ENCODE results near the gene COL27A1.
"Not testable (repeated sequence)": the region's sequence is repeated elsewhere in the genome, so short reads cannot be mapped to it uniquely, and the experiment has no call there.

The COL27A1 gene

DNA sequence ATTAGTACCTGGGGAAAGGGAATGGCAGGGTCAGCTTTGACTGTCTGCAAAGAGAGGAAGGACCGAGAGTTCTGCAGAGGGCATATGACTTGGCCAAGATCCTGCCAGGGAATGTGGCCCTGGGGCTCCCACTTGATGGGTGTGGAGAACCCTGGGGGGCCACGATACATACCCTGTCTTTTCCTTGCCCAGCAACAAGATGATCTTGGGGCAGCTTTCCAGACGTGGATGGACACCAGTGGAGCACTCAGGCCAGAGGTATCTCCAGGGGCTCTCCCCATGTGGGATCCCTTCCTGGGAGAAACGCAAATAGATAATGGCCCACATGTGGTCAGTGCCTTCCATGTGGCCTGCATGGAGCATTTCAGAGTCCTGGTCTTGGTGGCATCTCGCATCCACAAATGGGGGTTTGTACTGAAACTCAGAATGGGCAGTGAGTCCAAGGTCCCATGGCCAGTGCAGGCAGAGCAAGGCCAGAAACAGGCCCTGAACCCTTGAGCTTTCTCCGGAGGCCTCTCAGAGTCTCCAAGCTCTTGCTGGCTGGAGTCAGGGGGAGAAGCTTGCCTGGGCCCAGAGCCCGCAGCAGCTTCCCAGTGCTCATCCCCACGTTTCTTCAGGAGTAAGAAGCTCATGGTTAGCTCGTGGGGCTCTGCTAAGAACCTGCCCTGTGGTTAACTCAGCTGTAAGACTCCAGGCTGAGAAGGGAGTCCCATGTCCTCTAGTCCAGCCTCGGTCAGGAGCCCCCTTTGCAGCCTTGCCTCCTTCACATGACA lies 149.3 kb downstream of the COL27A1 start:
- no peak for DNase-seq (ENCODE audit: low read depth, low spot score)
- H3K4me3 ChIP-seq (ENCODE audit: low read length): no peak overlapping the region

DNA sequence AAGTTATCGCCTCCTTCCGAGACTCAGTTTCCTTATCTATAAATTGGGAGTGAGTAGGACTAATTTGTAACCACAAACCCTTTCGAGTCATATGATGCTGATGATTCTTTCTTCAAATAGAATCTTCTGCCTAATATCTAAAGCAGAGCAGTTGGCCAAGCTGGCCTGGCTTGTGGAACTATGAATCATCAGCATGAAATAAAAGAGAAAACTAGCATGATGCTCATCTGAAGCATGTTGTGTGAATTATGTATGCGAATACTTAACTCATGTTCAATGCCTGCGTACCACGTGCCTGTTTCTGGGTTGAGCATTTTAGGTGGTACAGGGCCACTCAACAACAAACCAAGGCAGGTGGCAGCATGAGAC lies 152.5 kb downstream of the COL27A1 start:
- DNase-seq (ENCODE audit: low read depth, low spot score): no peak
- no peak overlapping the region for H3K4me3 ChIP-seq (ENCODE audit: low read length)

DNA sequence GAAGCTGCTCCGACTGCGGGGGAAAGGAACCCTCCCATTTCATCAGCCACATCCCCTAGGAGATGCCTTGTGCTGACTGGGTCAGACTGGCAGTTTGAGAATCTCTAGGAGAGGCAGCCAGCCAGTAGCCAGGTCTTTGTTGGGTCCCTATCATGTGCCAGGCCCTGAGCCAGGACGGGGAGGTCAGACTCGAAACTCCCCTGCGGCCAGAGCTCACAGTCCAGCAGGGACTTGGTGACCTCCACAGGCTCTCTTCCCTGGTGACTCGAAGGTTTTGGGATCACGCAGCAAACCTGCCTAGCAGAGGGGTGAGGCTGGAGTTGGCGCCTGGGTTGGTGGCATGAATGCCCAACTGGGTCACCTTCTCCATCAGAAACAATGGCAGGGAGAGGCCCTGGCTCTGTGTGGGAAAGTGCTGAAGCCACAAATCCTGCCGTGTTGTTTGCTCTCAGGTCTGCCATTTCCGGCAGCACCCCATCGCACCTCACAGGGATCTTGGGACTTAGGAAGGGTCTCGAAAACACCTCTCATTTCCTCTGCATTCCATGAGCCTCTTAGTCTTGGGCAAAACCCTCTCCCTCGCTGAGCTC lies 153.1 kb downstream of the COL27A1 start:
- DNase-seq (ENCODE audit: low read depth, low spot score): no peak
- H3K4me3 ChIP-seq (ENCODE audit: low read length): no peak overlapping the region

DNA sequence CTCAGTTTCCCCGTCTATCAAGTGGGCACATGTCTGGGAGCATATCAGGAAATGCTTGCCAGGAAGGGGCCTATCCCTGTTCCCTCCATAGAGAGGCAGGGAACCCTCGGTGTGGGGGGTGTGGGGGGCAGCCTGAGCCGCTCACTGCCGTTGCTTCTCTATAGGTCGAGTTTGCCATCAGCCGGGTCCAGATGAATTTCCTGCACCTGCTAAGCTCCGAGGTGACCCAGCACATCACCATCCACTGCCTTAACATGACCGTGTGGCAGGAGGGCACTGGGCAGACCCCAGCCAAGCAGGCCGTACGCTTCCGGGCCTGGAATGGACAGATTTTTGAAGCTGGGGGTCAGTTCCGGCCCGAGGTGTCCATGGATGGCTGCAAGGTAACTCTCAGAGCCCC lies 153.8 kb downstream of the COL27A1 start:
- DNase-seq (ENCODE audit: low read depth, low spot score): no peak
- no peak overlapping the region for H3K4me3 ChIP-seq (ENCODE audit: low read length)

DNA sequence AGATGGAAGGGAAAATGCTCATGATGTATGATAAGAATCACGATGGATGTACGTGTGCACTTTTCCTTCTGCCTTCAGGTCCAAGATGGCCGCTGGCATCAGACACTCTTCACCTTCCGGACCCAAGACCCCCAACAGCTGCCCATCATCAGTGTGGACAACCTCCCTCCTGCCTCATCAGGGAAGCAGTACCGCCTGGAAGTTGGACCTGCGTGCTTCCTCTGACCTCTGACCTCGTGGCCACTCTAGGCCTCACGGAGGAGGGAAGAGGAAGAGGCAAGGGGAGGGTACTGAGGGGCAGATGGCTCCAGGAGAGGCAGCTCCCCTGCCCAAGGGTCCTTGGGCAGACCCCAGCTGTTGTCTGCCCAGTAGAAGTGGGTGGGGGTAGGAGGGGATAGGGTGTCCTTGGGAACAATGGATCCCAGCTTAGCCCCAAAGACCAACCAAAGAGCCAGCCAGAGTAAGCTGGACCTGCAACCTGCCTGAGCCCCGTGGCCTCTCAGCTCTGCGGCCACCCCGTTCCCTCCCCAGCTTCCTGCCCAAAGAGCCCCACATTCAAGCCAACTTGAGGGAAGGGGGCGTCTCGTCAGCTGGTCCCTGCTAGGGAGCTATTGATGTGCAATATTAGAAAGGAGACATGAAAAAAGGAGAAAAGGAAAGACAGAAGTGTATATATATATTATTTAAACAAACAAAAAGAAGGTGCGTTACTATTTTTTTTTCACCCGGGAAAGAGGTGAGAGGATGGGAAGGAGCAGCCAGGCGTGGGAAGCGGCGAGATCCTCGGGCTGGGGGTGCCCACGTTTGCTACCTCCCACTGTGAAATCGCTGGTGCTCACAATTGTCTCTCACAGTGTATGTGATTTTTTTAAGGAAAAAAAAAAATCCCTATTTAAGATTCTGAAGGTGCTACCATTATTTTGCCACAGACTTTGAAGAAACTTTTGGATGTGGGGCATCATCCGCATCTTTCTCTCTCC lies 155.4 kb downstream of the COL27A1 start:
- no peak for DNase-seq (ENCODE audit: low read depth, low spot score)
- no peak overlapping the region for H3K4me3 ChIP-seq (ENCODE audit: low read length)

DNA sequence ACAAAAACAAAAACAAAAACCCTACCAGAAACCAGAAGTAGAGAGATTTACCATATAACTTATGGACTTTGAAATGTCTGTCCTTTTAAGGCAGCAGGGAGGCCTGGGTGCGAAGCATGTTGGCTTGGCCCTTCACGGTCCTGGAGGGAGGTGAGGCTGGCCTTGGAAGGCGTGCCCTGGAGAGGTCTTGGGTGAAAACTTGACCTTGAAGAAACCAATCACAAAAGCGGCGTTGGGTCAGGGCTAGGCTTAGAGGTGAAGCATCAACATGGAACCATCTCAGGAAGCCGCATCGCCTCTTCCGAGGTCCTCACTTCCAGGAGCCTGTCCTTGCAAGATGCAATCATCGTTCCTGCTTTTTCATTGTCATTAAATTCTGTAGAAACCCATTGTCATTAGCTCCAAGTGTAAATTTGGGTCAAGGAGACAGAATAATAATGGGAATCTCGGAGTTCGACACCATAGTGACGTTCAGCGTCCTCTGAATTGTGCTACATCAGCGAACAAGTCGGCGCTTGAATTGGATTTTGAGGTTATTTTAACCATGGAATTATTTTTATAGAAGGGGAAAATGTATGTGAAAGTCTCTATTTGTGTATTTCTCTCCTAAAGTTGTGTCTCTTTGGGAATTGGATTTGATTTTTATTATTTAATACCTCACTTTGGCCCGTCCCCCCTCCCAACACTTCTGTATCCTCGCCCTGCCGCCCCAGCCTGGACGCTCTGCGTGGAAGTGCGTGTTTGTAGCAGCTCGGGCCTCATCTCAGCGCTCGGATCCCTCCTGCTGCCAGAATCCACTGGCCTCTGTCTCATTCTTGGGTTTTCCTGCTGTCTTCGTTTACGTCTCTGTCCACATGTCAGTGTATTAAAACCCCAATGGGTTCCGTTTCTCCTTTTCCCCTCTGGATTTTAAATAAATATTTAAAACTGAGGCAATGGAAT lies 156.5 kb downstream of the COL27A1 start:
- no peak overlapping the region for H3K4me3 ChIP-seq (ENCODE audit: low read length)
- no peak for DNase-seq (ENCODE audit: low read depth, low spot score)

DNA sequence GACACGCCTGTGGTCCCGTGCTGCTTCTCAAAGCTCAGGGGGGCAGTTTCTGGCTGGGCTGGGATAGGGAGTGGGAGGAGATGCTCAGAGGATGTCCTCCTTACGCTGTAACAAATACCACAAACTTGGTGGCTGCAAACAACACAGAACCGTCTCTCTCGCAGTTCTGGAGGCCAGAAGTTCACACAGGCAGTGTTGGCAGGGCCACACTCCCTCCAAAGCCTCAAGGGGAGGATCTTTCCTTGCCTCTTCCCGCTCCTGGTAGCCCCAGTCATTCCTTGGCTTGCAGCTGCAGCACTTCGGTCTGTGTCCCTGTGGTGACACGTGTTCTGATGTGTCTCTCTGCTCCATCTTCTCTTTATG lies 157.2 kb downstream of the COL27A1 start:
- no peak for DNase-seq (ENCODE audit: low read depth, low spot score)
- no peak overlapping the region for H3K4me3 ChIP-seq (ENCODE audit: low read length)

DNA sequence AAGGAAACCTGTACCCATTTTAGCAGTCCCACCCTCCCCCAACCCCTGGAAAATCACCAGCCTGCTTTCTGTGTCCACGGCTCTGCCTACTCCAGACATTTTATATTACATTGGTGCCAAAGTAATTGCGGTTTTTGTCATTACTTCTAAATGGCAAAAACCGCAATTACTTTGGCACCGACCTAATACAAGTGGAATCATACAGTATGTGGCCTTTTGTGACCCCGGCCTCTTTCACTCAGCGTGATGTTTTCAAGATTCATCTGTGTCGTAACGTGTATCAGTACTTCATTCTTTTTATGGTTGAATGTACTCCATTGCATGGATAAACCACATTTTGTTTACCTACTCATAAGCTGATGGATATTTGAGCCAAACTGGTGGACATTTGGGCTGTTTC lies 157.8 kb downstream of the COL27A1 start:
- DNase-seq (ENCODE audit: low read depth, low spot score): no peak
- H3K4me3 ChIP-seq (ENCODE audit: low read length): no peak overlapping the region

DNA sequence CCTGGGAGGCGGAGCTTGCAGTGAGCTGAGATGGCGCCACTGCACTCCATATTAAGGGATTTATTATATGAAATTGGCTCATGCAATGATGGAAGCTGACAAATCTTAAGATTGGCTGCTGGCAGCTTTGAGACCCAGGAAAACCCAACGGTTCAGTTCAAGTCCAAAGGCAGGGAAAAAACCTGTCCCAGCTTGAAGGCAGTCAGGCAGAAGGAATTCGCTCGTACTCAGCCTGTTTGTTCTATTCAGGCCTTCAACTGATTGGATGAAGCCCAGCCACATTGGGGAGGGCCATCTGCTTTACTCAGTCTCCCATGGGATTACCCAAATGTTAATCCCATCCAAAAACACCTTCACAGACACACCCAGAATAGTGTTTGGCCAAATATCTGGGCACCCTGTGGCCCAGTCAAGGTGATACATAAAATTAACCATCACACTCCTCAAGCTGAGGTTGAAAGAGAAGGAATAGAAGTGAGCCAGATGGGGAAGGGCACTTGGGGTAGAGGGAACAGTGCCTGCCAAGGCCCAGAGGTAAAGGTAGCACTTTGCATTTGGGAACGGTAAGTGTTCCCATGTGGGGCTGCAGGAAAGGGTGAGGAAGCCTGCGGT lies 159.0 kb downstream of the COL27A1 start:
- no peak for DNase-seq (ENCODE audit: low read depth, low spot score)
- H3K4me3 ChIP-seq (ENCODE audit: low read length): no peak overlapping the region

DNA sequence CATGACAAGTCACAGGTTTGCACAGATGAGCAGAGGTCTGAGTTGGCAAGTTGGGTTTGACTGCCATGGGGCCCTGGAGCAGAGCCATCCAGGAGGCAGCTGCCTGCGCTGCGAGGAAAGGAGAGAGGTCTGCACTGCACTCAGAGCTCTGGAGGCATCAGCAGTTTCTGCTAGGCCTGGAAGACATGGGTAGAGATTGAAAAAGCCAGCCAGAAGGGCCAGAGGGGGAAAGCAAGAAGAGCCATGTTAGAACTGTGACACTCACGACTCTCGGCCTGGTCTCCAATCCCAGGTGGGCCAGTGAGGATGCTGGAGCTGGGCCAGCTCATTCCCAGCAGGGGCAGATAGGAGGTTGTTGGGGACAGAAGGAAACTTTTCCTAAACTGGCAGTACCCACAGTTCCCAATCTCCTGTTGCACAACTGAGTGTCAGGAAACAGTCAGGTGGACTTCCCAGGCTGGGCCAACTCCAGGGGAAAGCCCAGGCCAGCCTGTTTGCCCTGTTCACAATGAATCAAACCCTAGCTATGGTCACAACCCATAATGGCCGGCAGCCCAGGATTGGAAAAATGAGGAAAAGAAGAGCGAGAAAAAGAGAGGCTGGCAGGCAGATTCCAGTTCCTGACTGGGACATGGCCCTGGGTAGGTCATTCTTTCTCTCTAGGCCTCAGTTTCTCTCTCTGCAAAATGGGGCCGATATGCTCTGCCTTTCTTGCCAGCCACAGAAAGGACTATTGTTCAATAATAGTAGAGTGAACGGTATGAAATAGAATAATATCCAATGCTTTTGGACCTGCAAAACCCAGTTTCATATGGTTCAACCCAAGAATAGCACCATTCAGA lies 159.8 kb downstream of the COL27A1 start:
- H3K4me3 ChIP-seq (ENCODE audit: low read length): no peak overlapping the region
- DNase-seq (ENCODE audit: low read depth, low spot score): no peak

DNA sequence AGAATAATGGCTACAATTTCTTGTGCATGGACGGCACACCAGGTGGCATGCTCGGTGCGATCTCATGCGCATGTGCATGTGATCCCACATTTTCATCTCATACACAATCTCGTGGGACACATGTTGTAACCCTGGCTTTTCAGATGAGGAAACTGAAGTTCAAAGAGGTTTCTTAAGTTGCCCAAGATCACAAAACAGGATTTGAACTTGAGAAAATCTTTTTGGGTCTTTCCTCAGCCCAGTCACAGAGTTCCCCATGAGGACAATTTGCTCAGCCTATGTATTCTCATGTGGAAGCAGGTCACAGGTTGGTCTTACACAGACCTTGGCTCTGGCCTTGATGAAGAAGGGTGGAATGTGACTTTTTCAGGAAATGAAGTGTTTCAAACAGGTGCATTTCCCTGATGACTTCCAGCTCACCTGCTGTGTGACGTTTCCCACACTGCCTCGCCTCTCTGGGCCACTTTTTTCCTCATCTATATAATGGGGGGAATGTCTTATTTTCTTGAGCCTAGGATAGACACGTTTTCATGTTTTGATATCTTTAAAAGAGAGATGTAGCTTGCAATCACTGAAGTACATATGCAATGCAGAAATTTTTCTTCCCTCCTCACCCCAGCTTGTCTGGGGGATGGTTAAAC lies 160.5 kb downstream of the COL27A1 start:
- no peak overlapping the region for H3K4me3 ChIP-seq (ENCODE audit: low read length)
- no peak for DNase-seq (ENCODE audit: low read depth, low spot score)

DNA sequence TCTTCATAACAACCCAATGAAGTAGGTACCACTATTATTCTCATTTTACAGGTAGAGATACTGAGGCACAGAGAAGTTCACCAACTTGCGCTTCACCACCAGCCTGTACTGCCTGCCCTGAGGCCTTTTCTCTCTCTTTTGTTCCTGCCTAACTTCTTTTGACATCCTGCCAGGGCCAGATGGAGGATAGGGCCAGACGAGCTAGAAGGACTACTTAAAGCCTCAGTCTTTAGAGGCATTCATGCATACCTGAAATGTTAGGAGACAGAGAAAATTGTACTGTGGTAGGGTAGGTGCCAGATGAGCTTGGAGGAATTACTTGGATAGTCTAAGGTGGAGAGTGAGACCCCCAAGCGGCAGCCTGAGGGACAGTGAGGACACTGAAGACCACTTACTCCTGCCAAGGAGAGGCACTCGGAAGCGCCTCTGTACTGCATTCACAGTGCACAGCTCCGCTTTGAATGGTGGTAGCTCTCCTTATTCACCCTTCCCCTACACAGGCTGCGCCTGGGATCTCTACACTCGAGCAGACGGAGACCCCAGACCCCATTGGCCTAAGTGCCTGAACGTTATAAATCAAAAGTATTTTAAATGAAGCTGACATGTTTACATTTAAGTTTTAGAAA lies 161.4 kb downstream of the COL27A1 start:
- DNase-seq (ENCODE audit: low read depth, low spot score): no peak
- H3K4me3 ChIP-seq (ENCODE audit: low read length): no peak overlapping the region

DNA sequence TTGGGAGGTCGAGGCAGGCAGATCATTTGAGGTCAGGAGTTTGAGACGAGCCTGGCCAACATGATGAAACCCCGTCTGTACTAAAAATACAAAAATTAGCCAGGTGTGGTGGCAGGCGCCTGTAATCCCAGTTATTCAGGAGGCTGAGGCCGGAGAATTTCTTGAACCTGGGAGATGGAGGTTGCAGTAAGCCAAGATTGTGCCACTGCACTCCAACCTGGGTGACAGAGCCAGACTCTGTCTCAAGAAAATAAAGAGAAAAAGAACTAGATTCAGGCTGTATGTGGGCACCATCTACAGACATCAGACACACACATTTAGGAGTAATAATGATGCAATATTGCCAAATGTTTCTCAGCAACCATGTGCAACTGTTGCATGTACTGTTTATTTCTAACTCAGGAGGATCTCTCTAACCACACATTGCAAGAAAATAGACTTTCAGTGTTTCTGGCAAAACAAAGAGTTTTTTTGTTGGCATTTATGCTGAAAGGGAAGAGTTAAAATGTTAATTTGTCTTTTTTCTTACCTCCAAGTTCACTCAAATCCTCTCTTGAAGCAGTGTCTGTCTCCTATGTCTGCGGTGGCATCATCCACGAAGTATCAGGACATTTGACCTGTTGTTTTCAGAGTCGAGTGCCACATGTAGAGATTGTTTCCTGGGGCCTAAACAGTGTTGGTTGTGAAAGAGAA lies 162.5 kb downstream of the COL27A1 start:
- no peak overlapping the region for H3K4me3 ChIP-seq (ENCODE audit: low read length)
- DNase-seq (ENCODE audit: low read depth, low spot score): no peak

DNA sequence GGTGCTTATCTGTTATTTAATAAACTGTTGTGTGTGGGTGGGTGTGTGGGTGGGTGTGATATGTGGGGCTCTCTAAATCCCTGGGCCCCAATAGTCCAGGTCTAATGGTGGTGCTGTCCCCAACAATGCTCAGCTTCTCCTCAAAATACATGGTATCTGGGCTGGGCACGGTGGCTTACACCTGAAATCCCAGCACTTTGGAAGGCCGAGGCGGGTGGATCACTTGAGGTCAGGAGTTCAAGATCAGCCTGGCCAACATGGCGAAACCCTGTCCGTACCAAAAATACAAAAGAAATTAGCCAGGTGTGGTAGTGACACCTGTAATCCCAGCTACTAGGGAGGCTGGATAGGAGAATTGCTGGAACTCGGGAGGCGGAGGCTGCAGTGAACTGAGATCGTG lies 163.1 kb downstream of the COL27A1 start:
- no peak for DNase-seq (ENCODE audit: low read depth, low spot score)
- H3K4me3 ChIP-seq (ENCODE audit: low read length): no peak overlapping the region

DNA sequence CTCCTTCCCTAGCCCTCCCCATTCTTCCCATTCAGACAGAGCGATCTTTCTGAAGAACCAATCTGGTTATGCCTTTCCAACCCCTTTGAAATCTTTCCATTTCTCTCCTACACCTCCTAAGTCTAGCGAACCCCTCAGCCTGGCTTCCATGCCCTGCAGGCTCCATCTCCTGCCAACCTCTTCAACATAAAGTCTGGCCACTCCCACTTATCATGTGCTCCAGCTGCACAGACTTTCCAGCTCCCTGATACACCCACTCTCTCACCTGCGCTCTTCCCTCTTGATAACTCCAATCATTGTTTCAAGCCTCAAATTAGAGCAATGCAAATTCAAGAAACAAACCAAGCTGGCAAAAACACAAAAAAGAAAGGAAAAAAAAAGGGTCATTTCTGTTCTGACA lies 163.8 kb downstream of the COL27A1 start:
- H3K4me3 ChIP-seq (ENCODE audit: low read length): no peak overlapping the region
- DNase-seq (ENCODE audit: low read depth, low spot score): no peak

DNA sequence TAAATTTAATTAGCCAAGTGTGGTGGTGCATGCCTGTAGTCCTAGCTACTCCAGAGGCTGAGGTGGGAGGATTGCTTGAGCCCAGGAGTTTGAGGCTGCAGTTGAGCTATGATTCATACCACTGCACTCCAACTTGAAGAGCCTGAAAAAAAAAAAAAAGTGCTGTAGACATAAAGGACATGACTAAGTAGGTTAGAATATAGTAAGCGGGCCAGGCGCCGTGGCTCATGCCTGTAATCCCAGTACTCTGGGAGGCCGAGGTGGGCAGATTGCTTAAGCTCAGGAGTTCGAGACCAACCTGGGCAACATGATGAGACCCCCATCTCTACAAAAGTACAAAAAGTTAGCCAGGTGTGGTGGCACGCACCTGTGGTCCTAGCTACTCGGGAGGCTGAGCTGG lies 165.4 kb downstream of the COL27A1 start:
- H3K4me3 ChIP-seq (ENCODE audit: low read length); DNase-seq (ENCODE audit: low read depth, low spot score): not testable (repeated sequence)

Data from Jurkat, Clone E6-1 (cell line).